SKM-1 treated with dmso at 0.1 percent for 144 hours (cell line): ENCODE results near the gene NAT16.
A peak's percentile ranks its signal among the peaks of the same experiment; 100 is the strongest.
"Not testable (repeated sequence)": the region's sequence is repeated elsewhere in the genome, so short reads cannot be mapped to it uniquely, and the experiment has no call there.

Source experiments
- DNase-seq: peaks from one replicate; lab custom pipeline; 2025; ENCODE audit not compliant: unreplicated experiment; lab: John Stamatoyannopoulos, UW

The NAT16 gene

DNA sequence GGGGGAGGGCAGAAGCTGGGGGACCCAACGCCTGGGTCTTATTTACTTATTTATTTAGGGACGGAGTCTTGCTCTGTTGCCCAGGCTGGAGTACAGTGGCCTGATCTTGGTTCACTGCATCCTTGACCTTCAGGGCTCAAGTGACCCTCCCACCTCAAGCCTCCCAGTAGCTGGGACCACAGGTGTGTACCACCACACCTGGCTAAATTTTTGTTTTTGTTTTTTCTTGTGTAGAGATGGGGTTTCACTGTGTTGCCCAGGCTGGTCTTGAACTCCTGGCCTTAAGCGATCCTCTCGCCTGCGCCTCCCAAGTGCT is 22.5 kb upstream of the NAT16 start:
- no peak for DNase-seq

DNA sequence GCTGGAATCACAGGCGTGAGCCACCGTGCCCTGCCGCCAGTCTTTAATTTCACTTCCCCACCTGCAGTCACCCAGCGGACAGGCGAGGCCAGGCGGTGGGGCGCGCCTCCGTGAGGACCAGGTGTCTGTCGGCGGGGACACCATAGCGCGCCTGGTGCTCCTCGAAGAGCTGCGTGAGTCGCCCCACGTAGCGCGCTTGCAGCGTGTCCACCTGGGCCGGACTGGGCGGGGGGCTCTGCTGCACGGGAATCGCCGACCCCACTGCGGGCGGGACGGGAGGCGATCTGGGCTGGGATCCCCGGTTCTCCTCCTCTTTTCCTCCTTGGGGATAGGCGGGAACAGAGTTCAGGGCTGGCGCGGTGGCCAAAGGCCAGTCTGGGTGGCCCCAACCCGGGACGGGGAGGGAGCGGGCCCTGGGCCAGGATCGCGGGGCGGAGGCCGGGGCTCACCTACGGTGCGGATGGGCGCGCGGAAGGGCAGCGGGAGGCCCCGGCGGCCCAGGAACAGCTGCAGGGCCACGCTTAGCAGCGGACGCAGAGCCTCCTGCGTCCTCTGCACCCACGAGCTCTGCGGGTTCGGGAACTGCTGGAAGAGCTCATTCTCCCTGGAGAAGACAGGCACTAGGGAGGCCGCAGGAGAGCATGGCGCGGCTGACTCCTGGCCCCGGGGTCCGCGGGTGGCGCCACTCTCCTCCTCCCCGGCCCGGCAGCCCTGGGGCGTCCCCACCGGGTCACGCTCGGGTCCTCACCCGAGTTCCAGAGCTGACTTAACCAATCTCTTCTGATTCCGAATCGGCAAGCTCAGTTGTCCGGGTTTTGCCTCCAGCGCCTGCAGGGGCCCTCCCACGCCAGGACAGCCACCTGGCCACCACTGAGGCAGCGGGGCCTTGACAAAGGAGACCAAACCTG is 21.9 kb upstream of the NAT16 start:
- DNase-seq: no peak

DNA sequence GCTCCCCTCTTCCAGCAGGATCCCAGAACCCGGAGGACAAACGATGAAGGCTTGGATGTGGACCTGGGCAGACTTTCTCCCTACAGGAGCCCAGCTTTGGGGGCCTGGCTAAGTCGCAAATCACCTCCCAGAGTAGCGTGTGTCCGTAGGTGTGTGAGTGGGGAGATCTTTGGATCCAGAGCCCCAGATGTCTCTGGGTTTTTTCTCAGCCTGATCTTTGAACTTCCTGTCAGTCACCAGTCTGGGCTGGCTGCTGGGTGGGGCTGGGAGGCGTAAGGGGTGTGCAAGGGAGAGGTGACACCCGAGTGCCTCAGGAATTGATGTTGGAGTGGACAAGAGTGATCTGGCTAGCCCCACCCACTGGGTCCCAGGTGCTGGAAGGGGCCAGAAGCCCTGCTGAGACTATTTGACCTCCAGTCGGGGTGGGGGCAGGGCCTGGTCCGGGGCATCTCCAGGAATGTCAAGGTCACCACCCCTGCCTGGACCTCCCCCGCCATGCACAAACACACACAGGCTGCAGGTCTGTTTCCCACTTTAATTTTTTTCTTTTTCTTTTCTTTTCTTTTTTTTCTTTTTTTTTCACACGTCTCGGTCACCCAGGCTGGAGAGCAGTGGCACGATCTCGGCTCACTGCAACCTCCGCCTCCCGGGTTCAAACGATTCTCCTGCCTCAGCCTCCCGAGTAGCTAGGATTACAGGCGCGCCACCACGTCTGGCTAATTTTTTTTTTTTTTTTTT is 20.9 kb upstream of the NAT16 start, which contains the start of gene MOGAT3:
TSS of gene MOGAT3 (minus strand) at position 175 of the 738 bp plus-strand sequence. CDS start 182 bp downstream, outside the sequence.
- DNase-seq: no peak

DNA sequence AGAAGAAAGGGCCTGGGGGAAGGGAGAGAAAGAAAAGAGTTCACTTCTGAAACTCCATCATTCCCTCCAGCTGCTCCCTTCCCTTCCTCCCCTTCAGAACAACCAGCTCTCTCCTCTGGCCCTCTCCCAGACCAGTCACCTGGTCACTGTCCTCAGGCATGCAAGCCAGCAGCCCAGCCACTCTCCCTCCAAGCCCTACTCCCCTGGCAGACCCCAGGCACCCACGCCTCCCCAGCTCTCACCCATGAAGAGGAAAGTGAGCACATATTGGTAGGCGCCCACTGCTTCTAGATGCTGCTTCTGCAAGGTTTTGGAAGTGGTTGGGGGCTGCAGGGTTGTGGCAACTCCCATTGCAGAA is 20.4 kb upstream of the NAT16 start:
- no peak for DNase-seq

GRCh38 chr7:101199522-101199921 is 19.4 kb upstream of the NAT16 start:
- not testable (repeated sequence) for DNase-seq

GRCh38 chr7:101198476-101198875 is 18.4 kb upstream of the NAT16 start:
- DNase-seq: no peak

- DNase-seq: no peak
Measured at GRCh38 chr7:101197991-101198390, 17.9 kb upstream of the NAT16 start.

GRCh38 chr7:101195884-101196283 is 15.8 kb upstream of the NAT16 start:
- no peak for DNase-seq

- DNase-seq: no peak
Measured at GRCh38 chr7:101189109-101189508, 9.0 kb upstream of the NAT16 start.

DNA sequence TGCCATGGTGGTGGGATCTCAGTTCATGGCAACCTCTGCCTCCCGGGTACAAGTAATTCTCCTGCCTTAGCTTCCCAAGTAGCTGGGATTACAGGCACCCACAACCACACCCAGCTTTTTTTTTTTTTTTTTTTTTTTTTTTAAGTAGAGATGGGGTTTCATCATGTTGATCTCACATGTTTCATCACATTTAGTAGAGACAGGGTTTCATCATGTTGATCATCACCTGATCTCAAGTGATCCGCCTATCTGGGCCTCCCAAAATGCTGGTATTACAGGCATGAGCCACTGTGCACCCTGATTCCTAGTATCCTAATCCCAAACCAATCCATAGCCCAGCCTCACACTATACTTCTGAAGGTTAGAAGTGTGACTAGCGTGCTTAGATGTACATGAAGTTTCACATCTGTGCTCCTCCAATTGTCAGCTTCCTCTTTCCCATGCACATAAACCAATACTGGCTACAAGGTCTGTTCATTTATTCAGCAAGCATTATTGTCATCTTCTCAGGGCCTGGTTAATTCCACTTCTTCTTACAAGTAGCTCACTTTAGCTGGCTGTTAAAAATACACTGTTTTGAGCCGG is 6.8 kb upstream of the NAT16 start:
- DNase-seq: peak; percentile 79

- DNase-seq: no peak
Measured at GRCh38 chr7:101186194-101186593, 6.1 kb upstream of the NAT16 start.

GRCh38 chr7:101185258-101185839 is 5.3 kb upstream of the NAT16 start:
- no peak for DNase-seq

DNA sequence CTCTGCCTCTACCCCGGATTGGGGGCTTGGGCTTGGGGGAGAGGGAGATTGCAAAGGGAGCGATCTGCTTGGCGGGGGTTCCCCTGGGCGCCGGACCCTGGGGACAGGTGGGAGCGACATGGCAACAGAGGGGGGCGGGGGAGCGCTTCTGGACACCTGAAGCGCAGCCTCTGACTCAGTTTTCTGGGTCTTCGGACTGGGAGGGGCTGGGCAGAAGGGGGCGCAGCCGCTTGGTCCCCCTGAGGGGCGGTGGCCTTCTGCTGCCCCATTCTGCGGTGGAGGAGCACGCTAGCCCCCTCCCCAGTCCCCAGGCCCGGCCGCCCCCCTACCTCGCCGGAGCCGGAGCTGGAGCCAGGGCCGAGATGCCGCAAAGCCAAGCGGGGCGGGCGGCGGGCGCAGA is 380 bp downstream of the NAT16 start:
- no peak for DNase-seq

GRCh38 chr7:101179117-101179516 is 976 bp downstream of the NAT16 start:
- no peak for DNase-seq

DNA sequence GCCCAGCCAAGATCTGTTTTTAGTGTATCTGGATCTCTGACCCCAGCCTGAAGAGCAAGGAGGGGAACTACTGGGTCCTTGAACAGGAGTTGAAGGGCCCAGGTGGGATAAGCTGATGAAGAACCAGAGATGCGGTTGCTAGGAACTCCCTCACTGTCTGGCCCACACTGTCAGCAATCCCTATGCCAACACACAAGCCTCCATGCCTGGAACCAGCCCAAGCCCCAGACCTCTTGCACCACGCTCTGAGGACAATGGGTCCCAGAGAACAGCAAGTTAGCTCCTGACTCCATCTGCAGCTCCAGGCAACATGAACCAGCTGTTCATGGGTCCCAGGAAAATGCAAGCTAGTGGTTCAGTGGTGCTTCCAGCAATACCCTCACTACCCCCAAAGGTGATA is 2.4 kb downstream of the NAT16 start:
- no peak for DNase-seq

GRCh38 chr7:101175664-101176063 is 4.4 kb downstream of the NAT16 start:
- no peak for DNase-seq

- no peak for DNase-seq
Measured at GRCh38 chr7:101174322-101174854, 5.7 kb downstream of the NAT16 start.

DNA sequence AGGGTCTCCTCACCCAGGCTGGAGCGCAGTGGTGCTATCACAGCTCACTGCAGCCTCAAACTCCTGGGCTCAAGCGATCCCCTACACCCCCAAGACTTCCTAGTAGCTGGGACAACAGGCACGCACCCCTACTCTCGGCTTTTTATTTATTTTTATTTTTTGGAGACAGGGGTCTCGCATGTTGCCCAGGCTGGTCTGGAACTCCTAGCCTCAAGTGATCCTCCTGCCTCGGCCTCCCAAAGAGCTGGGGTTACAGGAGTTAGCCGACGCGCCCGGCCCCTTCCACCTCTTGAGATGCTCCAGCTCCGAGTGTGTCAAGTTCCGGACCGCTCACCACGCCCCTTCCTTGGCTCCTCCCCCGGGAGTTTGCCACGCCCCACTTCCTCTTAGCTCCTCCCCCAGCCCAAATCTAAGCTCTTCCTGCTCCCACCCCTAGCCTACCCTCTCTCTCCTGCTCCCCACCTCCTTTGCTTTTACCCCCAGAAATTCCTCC is 6.3 kb downstream of the NAT16 start:
- no peak for DNase-seq

GRCh38 chr7:101172854-101173751 is 7.0 kb downstream of the NAT16 start:
- DNase-seq: no peak
